A673 (cell line): ENCODE measurements around the gene CBLB. TPM values are rescaled to one million over a fixed set of nuclear protein-coding genes. Genes with fewer than 3 reads are reported as not detected.

ENCODE experiments used
- BruUV-seq: library from RNA; stranded (reverse); fragments of 400-500 nt; replicated peaks from 2 replicates; lab custom pipeline; 2021; lab: Mats Ljungman, UMichigan
- CTCF ChIA-PET: fragments of 300-600 bp; sonication (Branson Sonifier 250); formaldehyde crosslinking; loops from one replicate; lab custom pipeline; 2022; ENCODE audit warnings: antibody characterized with exemption; lab: Charles Lee
- POLR2A ChIA-PET: fragments of 300-600 bp; sonication (Branson Sonifier 250); formaldehyde crosslinking; loops from one replicate; lab custom pipeline; 2022; ENCODE audit warnings: antibody characterized with exemption; ENCODE audit not compliant: low non-redundant PET; lab: Charles Lee
- DNase-seq: peaks from one replicate; pipeline ENCODE4 v3.0.0-alpha.2; 2015; ENCODE audit warnings: low spot score
- H3K27ac ChIP-seq: fragments of 200-600 bp; sonication (generic); 2 replicates; pipeline ENCODE4 v1.5.1; 2016; ENCODE audit warnings: mixed run types, low read depth, mild to moderate bottlenecking, mixed read lengths, antibody characterized with exemption, low read length; ENCODE audit not compliant: poor library complexity, severe bottlenecking
- H3K27me3 ChIP-seq: fragments of 200-600 bp; sonication (generic); replicated peaks from 2 replicates; pipeline ENCODE4 v1.6.1; 2017; ENCODE audit warnings: mixed run types, low read depth, mild to moderate bottlenecking, mixed read lengths, antibody characterized with exemption, low read length; ENCODE audit not compliant: insufficient read depth, poor library complexity
- H3K36me3 ChIP-seq: fragments of 200-600 bp; sonication (generic); 2 replicates; pipeline ENCODE4 v1.6.1; 2016; ENCODE audit warnings: mixed run types, mild to moderate bottlenecking, mixed read lengths, antibody characterized with exemption, low read length; ENCODE audit not compliant: insufficient read depth, poor library complexity, severe bottlenecking
- H3K4me1 ChIP-seq: fragments of 200-600 bp; sonication (generic); 2 replicates; pipeline ENCODE4 v1.6.1; 2017; ENCODE audit warnings: mixed run types, mild to moderate bottlenecking, mixed read lengths, antibody characterized with exemption, low read length; ENCODE audit not compliant: insufficient read depth, poor library complexity, severe bottlenecking
- H3K4me3 ChIP-seq: fragments of 200-600 bp; sonication (generic); 2 replicates; pipeline ENCODE4 v1.5.1; 2016; ENCODE audit warnings: low read depth, mixed run types, mild to moderate bottlenecking, mixed read lengths, low read length; ENCODE audit not compliant: poor library complexity, severe bottlenecking
- H3K9me3 ChIP-seq: fragments of 200-600 bp; sonication (generic); 2 replicates; pipeline ENCODE4 v1.6.1; 2016; ENCODE audit warnings: mixed run types, low read depth, mild to moderate bottlenecking, mixed read lengths, antibody characterized with exemption, low read length; ENCODE audit not compliant: poor library complexity, severe bottlenecking
- EZH2 ChIP-seq: fragments of 200-600 bp; sonication (generic); IDR thresholded peaks from 2 replicates; pipeline ENCODE4 v1.6.1; 2017; ENCODE audit warnings: borderline replicate concordance, low read depth, mild to moderate bottlenecking, mixed read lengths, antibody characterized with exemption, low read length; ENCODE audit not compliant: poor library complexity, severe bottlenecking
- intact Hi-C: fragments of 100-400 bp; cut with micrococcal nuclease; formaldehyde crosslinking; loops from one replicate; pipeline ENCODE4 v1.10.0; 2022; ENCODE audit not compliant: unreplicated experiment
- total RNA-seq: library from RNA; stranded (reverse); gene quantifications from 2 replicates; pipeline ENCODE4 v1.2.3, GENCODE V29; 2021
- TF ChIP-seq, protein P1 (sequence below): fragments of 300-800, 200-600 bp; sonication (generic); conservative IDR thresholded peaks from 2 replicates; pipeline ENCODE4 v1.5.1; 2017; ENCODE audit warnings: low read depth, mild to moderate bottlenecking, antibody characterized with exemption, low read length, moderate library complexity, mixed read lengths

CBLB gene
- total RNA-seq, 1 experiment from 2014 or later, result 23.3 TPM

DNA sequence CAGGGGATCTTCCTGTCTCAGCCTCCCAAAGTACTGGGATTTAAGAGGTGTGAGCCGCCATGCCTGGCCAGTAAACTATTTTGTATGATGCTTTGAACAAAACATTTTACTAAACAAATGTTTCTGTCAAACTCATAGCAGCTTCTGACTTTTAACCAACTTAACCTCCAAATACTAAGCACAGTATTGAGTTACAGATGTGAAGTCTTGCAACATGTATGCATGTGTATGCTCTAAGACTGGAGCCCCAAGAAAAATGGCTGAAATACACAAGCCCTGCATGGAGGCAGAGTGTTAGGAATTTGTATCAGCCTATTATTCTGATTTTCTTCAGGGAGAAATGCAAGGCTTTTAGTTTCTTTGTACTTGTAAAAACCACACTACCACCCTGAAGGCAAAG, 137.1 kb downstream of the CBLB start:
- Histone ChIP-seq H3K4me3 (no peak overlapping the region), H3K4me1 (peaks cover 11% of the 10 kb centered on the region), H3K9me3 (no peaks in the 10 kb centered on the region), H3K36me3 (no peaks in the 10 kb centered on the region), H3K27me3 (no peaks in the 10 kb centered on the region), H3K27ac (no peak overlapping the region)
- BruUV-seq, result no TSS peak
- ChIA-PET POLR2A (no interaction called here), CTCF (no interaction called here)
- intact Hi-C loops, result no loop called here
- DNase-seq, result no peak
- TF ChIP-seq, protein P1, sequence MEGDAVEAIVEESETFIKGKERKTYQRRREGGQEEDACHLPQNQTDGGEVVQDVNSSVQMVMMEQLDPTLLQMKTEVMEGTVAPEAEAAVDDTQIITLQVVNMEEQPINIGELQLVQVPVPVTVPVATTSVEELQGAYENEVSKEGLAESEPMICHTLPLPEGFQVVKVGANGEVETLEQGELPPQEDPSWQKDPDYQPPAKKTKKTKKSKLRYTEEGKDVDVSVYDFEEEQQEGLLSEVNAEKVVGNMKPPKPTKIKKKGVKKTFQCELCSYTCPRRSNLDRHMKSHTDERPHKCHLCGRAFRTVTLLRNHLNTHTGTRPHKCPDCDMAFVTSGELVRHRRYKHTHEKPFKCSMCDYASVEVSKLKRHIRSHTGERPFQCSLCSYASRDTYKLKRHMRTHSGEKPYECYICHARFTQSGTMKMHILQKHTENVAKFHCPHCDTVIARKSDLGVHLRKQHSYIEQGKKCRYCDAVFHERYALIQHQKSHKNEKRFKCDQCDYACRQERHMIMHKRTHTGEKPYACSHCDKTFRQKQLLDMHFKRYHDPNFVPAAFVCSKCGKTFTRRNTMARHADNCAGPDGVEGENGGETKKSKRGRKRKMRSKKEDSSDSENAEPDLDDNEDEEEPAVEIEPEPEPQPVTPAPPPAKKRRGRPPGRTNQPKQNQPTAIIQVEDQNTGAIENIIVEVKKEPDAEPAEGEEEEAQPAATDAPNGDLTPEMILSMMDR, result no peak
- TF ChIP-seq EZH2, result no peak

DNA sequence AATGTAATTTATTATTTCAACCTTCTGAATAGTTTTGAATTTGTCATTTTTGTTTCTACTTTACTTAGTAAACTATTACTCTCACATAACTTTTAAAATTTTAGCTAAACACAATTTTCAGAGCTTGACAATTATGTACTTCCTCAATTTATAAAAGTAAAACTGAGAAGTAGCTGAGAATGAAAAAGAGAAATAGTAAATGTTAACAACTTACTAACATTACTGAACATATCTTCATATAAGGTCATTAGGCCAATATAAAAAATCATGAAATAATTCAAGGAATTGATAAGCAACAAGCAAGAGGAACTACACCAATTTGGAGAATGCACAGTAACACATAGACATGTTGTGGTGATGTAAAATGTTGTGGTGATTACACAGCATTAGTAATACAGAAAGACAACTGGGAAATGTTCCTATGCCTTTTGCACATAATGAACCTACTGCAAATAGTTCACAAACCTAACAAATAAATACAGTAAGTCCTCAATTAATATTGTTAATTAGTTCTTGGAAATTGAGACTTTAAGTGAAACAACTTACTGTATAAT, 137.9 kb downstream of the CBLB start:
- H3K4me3 ChIP-seq, result no peak overlapping the region
- H3K4me1 ChIP-seq, result peaks cover 11% of the 10 kb centered on the region
- TF ChIP-seq EZH2, result no peak
- TF ChIP-seq, protein P1, result no peak
- H3K36me3 ChIP-seq, result no peaks in the 10 kb centered on the region
- no peak for DNase-seq
- intact Hi-C loops, result no loop called here
- BruUV-seq, result no TSS peak
- ChIA-PET POLR2A (interaction anchor here (0.6 kb wide), 1 partner anchor 13 kb away, joined by 3 read pairs; no protein-coding TSS in a partner anchor), CTCF (no interaction called here)
- H3K27me3 ChIP-seq, result no peaks in the 10 kb centered on the region
- no peaks in the 10 kb centered on the region for H3K9me3 ChIP-seq
- H3K27ac ChIP-seq, result no peak overlapping the region

GRCh38 chr3:105729667-105730066, 139.1 kb downstream of the CBLB start:
- peaks cover 11% of the 10 kb centered on the region for H3K4me1 ChIP-seq
- H3K36me3 ChIP-seq, result no peaks in the 10 kb centered on the region
- no TSS peak for BruUV-seq
- H3K27me3 ChIP-seq, result no peaks in the 10 kb centered on the region
- CTCF ChIA-PET, result no interaction called here
- no peak for DNase-seq
- POLR2A ChIA-PET, result no interaction called here
- no peak overlapping the region for H3K27ac ChIP-seq
- no peaks in the 10 kb centered on the region for H3K9me3 ChIP-seq
- TF ChIP-seq EZH2, result no peak
- TF ChIP-seq, protein P1, result no peak
- H3K4me3 ChIP-seq, result no peak overlapping the region
- intact Hi-C loops, result no loop called here
